Liver (tissue), 9 donors: Measurements from ENCODE around the gene C10orf71. TPM values are rescaled to one million over a fixed set of nuclear protein-coding genes. Genes with fewer than 3 reads are reported as not detected.

Experiments
- DNase-seq: peaks from one replicate; pipeline ENCODE4 v3.0.0-alpha.2; 2017; ENCODE audit warnings: low spot score
- H3K27ac ChIP-seq, 2 donors: one replicate each; pipeline ENCODE4 v1.7.0; 2013; ENCODE audit warnings: inconsistent platforms in 2 of 2, low read length in 2 of 2, control low read depth in 1 of 2, low read depth in 1 of 2, mild to moderate bottlenecking in 1 of 2
- H3K27me3 ChIP-seq, 4 donors: one replicate each; pipeline versions ENCODE4 v1.6.1 to v1.7.0; 2013; ENCODE audit warnings: low read length in 3 of 4, inconsistent platforms in 1 of 4, mild to moderate bottlenecking in 1 of 4, moderate library complexity in 1 of 4; ENCODE audit not compliant: control insufficient read depth in 4 of 4, insufficient read depth in 4 of 4
- H3K36me3 ChIP-seq, 4 donors: one replicate each; pipeline versions ENCODE4 v1.6.1 to v1.7.0; 2013; ENCODE audit warnings: low read length in 3 of 4, mild to moderate bottlenecking in 3 of 4, low read depth in 1 of 4, moderate library complexity in 1 of 4; ENCODE audit not compliant: control insufficient read depth in 4 of 4, insufficient read depth in 3 of 4
- H3K4me1 ChIP-seq, 4 donors: one replicate each; pipeline versions ENCODE4 v1.6.1 to v1.7.0; 2013; ENCODE audit warnings: low read length in 3 of 4, mild to moderate bottlenecking in 3 of 4, moderate library complexity in 1 of 4; ENCODE audit not compliant: control insufficient read depth in 4 of 4, insufficient read depth in 4 of 4
- H3K4me3 ChIP-seq, 3 donors: one replicate each; pipeline versions ENCODE4 v1.6.1 to v1.7.0; 2013; ENCODE audit warnings: low read length in 3 of 3, control low read depth in 1 of 3, low read depth in 1 of 3, mild to moderate bottlenecking in 1 of 3
- H3K9ac ChIP-seq, 2 donors: one replicate each; pipeline ENCODE4 v1.7.0; 2013; ENCODE audit warnings: low read length in 2 of 2, mild to moderate bottlenecking in 2 of 2, moderate library complexity in 2 of 2, control low read depth in 1 of 2, low read depth in 1 of 2
- H3K9me3 ChIP-seq, 4 donors: one replicate each; pipeline versions ENCODE4 v1.6.1 to v1.7.0; 2013; ENCODE audit warnings: low read length in 3 of 4; ENCODE audit not compliant: control insufficient read depth in 4 of 4
- EGR1 ChIP-seq, 2 donors: IDR thresholded peaks; 2 replicates each; pipeline ENCODE4 v1.6.1; 2016 to 2018; ENCODE audit warnings: antibody characterized with exemption in 2 of 2, low read depth in 2 of 2
- FOXA1 ChIP-seq: IDR thresholded peaks from 2 replicates; pipeline ENCODE4 v1.6.1; 2016; ENCODE audit warnings: antibody characterized with exemption
- FOXA2 ChIP-seq: IDR thresholded peaks from 2 replicates; pipeline ENCODE4 v1.6.1; 2016; ENCODE audit warnings: antibody characterized with exemption
- GABPA ChIP-seq, 2 donors: IDR thresholded peaks in 1 of 2; conservative IDR thresholded peaks in 1 of 2; 2 replicates each; pipeline ENCODE4 v1.6.1; 2016; ENCODE audit warnings: antibody characterized with exemption in 2 of 2, mild to moderate bottlenecking in 1 of 2, moderate library complexity in 1 of 2
- HNF4A ChIP-seq, 2 donors: conservative IDR thresholded peaks; 2 replicates each; pipeline ENCODE4 v1.6.1; 2016; ENCODE audit warnings: antibody characterized with exemption in 2 of 2, mild to moderate bottlenecking in 2 of 2
- RXRA ChIP-seq, 2 donors: IDR thresholded peaks; 2 replicates each; pipeline ENCODE4 v1.6.1; 2017 to 2018; ENCODE audit warnings: antibody characterized with exemption in 2 of 2, mild to moderate bottlenecking in 1 of 2
- SP1 ChIP-seq: IDR thresholded peaks from 2 replicates; pipeline ENCODE4 v1.6.1; 2018; ENCODE audit warnings: antibody characterized with exemption, mild to moderate bottlenecking
- TAF1 ChIP-seq: conservative IDR thresholded peaks from 2 replicates; pipeline ENCODE4 v1.6.1; 2016; ENCODE audit warnings: antibody characterized with exemption, mild to moderate bottlenecking
- YY1 ChIP-seq: IDR thresholded peaks from 2 replicates; pipeline ENCODE4 v1.6.1; 2016; ENCODE audit warnings: antibody characterized with exemption, mild to moderate bottlenecking
- WGBS: extraction: QIAGEN DNeasy Blood & Tissue Kit; methylation state at CpG from one replicate; pipeline ENCODE4 v1.1.7; 2013; 5-methylcytosine and 5-hydroxymethylcytosine counted together
- polyA plus RNA-seq, 2 donors: library from polyadenylated mRNA; stranded (reverse) in 1 of 2; unstranded in 1 of 2; fragments of 200-250 nt in 1 of 2; fragments of >200 nt in 1 of 2; fragmentation: Nextera tagmentation in 1 of 2; extraction: Ambion mirVana in 1 of 2; gene quantifications; one replicate each; pipeline versions ENCODE4 v1.2.1 to v1.2.3, GENCODE V29; 2013 to 2015
- total RNA-seq, 2 donors: library from RNA; depleted of rRNA; stranded (reverse); fragments of >200 nt; gene quantifications; one replicate each; pipeline ENCODE4 v1.2.3, GENCODE V29; 2014
- TF ChIP-seq, protein P1 (sequence below): fragments of 150-350 bp; IDR thresholded peaks from 2 replicates; pipeline ENCODE4 v1.5.1; 2017; ENCODE audit warnings: improper control_type of control experiment, low read depth, low read length; ENCODE audit not compliant: missing input control
- TF ChIP-seq, protein P2 (sequence below): IDR thresholded peaks from 2 replicates; pipeline ENCODE4 v1.6.1; 2016; ENCODE audit warnings: antibody characterized with exemption, mild to moderate bottlenecking
- TF ChIP-seq, protein P3 (sequence below): IDR thresholded peaks from 2 replicates; pipeline ENCODE4 v1.6.1; 2016; ENCODE audit warnings: antibody characterized with exemption
- TF ChIP-seq, protein P4 (sequence below): IDR thresholded peaks from 2 replicates; pipeline ENCODE4 v1.6.1; 2016; ENCODE audit warnings: antibody characterized with exemption
- donor health status: healthy.
- donor health status: healthy.
- donor health status: healthy.
- donor health status: healthy.
- donor health status: healthy.

C10orf71 gene
- total and polyA plus RNA-seq, 4 donors, result 0.03 TPM; not detected in 3

DNA sequence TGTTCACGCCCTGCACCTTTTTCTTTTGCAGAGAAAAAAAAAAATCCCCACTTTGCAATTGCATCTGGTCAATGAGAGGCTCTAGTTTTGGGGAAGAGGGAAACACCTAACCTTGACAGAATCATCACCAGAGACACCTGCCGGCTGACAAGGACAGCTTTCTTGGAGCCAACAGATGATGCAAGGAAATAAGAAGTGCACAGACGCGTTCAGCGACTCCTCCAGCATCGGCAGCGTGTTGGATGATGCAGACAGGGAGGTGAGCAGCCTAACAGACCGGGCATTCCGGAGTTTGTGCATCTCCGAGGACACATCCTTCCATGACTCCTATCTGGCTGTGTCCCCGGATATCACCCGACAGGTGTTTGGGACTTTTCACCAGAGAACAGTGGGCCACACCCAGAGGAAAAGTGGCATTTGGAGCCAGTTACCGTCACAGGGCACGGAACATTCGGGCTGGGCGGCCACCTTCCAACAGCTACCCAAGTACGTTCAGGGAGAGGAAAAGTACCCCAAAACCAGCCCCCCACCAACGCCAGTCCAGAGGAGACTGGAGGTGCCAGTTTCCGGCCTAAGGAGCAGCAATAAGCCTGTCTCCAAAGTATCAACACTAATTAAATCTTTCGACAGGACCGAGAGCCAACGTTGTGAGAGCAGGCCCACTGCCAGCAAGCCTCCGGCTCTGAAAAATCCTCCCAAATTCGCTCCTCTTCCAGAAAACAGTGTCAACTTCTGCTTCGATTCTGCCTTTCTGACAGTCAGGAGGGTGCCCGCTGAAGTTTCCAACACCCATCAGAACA lies 23.6 kb downstream of the C10orf71 start (continued):
- TF ChIP-seq, protein P1, sequence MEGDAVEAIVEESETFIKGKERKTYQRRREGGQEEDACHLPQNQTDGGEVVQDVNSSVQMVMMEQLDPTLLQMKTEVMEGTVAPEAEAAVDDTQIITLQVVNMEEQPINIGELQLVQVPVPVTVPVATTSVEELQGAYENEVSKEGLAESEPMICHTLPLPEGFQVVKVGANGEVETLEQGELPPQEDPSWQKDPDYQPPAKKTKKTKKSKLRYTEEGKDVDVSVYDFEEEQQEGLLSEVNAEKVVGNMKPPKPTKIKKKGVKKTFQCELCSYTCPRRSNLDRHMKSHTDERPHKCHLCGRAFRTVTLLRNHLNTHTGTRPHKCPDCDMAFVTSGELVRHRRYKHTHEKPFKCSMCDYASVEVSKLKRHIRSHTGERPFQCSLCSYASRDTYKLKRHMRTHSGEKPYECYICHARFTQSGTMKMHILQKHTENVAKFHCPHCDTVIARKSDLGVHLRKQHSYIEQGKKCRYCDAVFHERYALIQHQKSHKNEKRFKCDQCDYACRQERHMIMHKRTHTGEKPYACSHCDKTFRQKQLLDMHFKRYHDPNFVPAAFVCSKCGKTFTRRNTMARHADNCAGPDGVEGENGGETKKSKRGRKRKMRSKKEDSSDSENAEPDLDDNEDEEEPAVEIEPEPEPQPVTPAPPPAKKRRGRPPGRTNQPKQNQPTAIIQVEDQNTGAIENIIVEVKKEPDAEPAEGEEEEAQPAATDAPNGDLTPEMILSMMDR, result no peak

DNA sequence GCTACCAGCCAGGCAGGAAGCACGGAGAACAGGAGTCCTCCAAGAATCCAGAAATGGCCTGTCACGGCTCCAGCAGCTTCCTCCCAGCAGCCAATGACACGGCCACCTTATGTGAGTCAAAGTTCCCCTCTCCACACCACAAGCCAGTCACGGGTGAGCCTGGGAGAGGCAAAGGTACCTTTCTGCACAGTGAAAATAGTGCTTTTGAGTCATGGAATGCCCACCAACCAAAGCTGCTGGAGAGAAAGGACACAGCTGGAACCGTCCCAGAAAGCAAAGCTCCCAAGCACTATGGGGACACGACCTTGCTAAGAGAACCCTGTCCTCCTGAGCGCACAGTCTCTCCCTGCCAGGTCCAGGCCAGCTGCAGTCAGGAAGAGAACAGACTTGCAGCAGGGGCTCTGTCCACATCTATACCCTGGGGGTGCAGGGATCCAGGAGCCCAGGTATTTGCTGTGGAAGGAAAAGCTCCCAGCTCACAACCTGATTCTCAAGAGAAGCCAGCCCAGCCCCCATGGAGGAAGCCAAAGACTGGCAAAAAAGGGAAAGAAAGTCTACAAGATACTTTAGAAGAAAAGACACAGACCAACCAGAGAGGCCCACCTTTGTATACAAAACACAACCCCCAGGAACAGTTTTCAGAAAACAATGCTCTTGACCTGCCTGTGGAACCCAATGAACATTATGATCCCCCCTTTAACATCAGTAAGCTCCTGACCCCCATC lies 24.4 kb downstream of the C10orf71 start:
- Histone ChIP-seq H3K27ac (no peak overlapping the region), H3K36me3 (no peaks in the 10 kb centered on the region), H3K4me1 (no peaks in the 10 kb centered on the region), H3K9ac (no peak overlapping the region), H3K4me3 (no peak overlapping the region), H3K9me3 (no peaks in the 10 kb centered on the region), H3K27me3 (no peaks in the 10 kb centered on the region)
- DNase-seq, result no peak
- 57% methylated on average over 7 of the region's 7 CpGs for WGBS
- TF ChIP-seq, protein P2, sequence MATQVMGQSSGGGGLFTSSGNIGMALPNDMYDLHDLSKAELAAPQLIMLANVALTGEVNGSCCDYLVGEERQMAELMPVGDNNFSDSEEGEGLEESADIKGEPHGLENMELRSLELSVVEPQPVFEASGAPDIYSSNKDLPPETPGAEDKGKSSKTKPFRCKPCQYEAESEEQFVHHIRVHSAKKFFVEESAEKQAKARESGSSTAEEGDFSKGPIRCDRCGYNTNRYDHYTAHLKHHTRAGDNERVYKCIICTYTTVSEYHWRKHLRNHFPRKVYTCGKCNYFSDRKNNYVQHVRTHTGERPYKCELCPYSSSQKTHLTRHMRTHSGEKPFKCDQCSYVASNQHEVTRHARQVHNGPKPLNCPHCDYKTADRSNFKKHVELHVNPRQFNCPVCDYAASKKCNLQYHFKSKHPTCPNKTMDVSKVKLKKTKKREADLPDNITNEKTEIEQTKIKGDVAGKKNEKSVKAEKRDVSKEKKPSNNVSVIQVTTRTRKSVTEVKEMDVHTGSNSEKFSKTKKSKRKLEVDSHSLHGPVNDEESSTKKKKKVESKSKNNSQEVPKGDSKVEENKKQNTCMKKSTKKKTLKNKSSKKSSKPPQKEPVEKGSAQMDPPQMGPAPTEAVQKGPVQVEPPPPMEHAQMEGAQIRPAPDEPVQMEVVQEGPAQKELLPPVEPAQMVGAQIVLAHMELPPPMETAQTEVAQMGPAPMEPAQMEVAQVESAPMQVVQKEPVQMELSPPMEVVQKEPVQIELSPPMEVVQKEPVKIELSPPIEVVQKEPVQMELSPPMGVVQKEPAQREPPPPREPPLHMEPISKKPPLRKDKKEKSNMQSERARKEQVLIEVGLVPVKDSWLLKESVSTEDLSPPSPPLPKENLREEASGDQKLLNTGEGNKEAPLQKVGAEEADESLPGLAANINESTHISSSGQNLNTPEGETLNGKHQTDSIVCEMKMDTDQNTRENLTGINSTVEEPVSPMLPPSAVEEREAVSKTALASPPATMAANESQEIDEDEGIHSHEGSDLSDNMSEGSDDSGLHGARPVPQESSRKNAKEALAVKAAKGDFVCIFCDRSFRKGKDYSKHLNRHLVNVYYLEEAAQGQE, result no peak
- no peak for TF ChIP-seq EGR1 (IDR thresholded peaks at IDR 0.05; ENCODE audit: low read depth in 2 of 2)

DNA sequence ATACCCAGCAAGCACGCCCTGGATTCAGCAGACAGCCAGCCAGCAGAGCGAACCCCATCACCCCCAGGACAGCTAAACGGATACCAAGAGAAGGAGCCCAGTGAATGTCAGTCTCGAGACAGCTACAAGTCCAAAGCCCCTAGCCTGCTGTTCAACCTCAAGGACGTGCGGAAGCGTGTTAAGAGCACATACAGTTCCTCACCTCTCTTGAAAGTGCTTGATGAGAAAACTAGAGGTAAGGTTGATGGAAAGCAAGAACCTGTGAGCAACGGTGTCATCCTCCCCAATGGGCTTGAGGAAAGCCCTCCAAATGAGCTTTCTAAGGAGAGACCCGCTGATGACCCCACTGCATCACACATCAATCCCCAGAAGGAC lies 24.9 kb downstream of the C10orf71 start:
- Histone ChIP-seq H3K27me3 (no peaks in the 10 kb centered on the region), H3K27ac (no peak overlapping the region), H3K36me3 (no peaks in the 10 kb centered on the region), H3K4me3 (no peak overlapping the region), H3K4me1 (no peaks in the 10 kb centered on the region), H3K9ac (no peak overlapping the region), H3K9me3 (no peaks in the 10 kb centered on the region)
- WGBS, result 81% methylated on average over 9 of the region's 9 CpGs
- no peak for DNase-seq
- TF ChIP-seq, protein P3, sequence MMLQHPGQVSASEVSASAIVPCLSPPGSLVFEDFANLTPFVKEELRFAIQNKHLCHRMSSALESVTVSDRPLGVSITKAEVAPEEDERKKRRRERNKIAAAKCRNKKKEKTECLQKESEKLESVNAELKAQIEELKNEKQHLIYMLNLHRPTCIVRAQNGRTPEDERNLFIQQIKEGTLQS, result no peak
- no peak for TF ChIP-seq GABPA (IDR thresholded peaks at IDR 0.05 in 1 of 2, conservative IDR thresholded peaks at IDR 0.05 in 1 of 2)
- TF ChIP-seq, protein P4, sequence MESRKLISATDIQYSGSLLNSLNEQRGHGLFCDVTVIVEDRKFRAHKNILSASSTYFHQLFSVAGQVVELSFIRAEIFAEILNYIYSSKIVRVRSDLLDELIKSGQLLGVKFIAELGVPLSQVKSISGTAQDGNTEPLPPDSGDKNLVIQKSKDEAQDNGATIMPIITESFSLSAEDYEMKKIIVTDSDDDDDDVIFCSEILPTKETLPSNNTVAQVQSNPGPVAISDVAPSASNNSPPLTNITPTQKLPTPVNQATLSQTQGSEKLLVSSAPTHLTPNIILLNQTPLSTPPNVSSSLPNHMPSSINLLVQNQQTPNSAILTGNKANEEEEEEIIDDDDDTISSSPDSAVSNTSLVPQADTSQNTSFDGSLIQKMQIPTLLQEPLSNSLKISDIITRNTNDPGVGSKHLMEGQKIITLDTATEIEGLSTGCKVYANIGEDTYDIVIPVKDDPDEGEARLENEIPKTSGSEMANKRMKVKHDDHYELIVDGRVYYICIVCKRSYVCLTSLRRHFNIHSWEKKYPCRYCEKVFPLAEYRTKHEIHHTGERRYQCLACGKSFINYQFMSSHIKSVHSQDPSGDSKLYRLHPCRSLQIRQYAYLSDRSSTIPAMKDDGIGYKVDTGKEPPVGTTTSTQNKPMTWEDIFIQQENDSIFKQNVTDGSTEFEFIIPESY, result no peak
- TF ChIP-seq, protein P1, result no peak
- no peak for TF ChIP-seq EGR1 (IDR thresholded peaks at IDR 0.05; ENCODE audit: low read depth in 2 of 2)
- TF ChIP-seq TAF1, result no peak
- TF ChIP-seq RXRA (IDR thresholded peaks at IDR 0.05), result no peak
- TF ChIP-seq FOXA2, result no peak
- TF ChIP-seq FOXA1, result no peak
- no peak for TF ChIP-seq HNF4A (conservative IDR thresholded peaks at IDR 0.05)
- no peak for TF ChIP-seq SP1
- TF ChIP-seq, protein P2, result no peak
- no peak for TF ChIP-seq YY1
